Left lung (tissue), 10 donors: Measurements from ENCODE around the gene YDJC. TPM values are rescaled to one million over a fixed set of nuclear protein-coding genes. Genes with fewer than 3 reads are reported as not detected.

Source experiments
- ATAC-seq: fragments of 200-7000 bp; cut with Tn5 transposase; one replicate; pipeline ENCODE4 v1.9.1; 2020; ENCODE audit warnings: moderate library complexity
- DNase-seq, 4 donors: peaks; one replicate each; pipeline ENCODE4 v3.0.0-alpha.2; 2013 to 2020
- H3K27ac ChIP-seq, 2 donors: fragments of 200-600 bp; sonication (generic) in 1 of 2; one replicate each; pipeline versions ENCODE4 v1.5.0 to v1.8.0; 2020 to 2021
- H3K27me3 ChIP-seq, 2 donors: fragments of 200-600 bp; sonication (generic) in 1 of 2; one replicate each; pipeline versions ENCODE4 v1.5.0 to v1.8.0; 2020 to 2021
- H3K36me3 ChIP-seq, 2 donors: fragments of 200-600 bp; sonication (generic) in 1 of 2; one replicate each; pipeline versions ENCODE4 v1.5.0 to v1.8.0; 2020 to 2021
- H3K4me1 ChIP-seq, 2 donors: fragments of 200-600 bp; one replicate each; pipeline ENCODE4 v1.8.0; 2021
- H3K4me3 ChIP-seq, 2 donors: fragments of 200-600 bp; sonication (generic) in 1 of 2; one replicate each; pipeline versions ENCODE4 v1.5.0 to v1.8.0; 2020 to 2021; ENCODE audit warnings: mild to moderate bottlenecking in 1 of 2
- H3K9me3 ChIP-seq, 2 donors: fragments of 200-600 bp; sonication (generic) in 1 of 2; one replicate each; pipeline versions ENCODE4 v1.5.0 to v1.8.0; 2020 to 2021
- intact Hi-C, 2 donors: fragments of 100-400 bp; cut with DNase I; formaldehyde crosslinking; loops; one replicate each; pipeline versions ENCODE4 v1.11.2 to v1.14.2; 2022
- polyA plus RNA-seq, 6 donors: library from polyadenylated mRNA; unstranded; fragments of 120-200 nt; gene quantifications; one replicate each; pipeline ENCODE4 v1.2.1, GENCODE V29; 2013; ENCODE audit not compliant: insufficient read length in 6 of 6
- total RNA-seq, 2 donors: library from RNA; stranded (reverse); fragmentation: NEBNext Ultra II Directional; extraction: Animal tissue kit (Norgen Biotek cat#: 25700); gene quantifications; one replicate each; pipeline ENCODE4 v1.2.1, GENCODE V29; 2021
- TF ChIP-seq, protein P1 (sequence below), 2 donors: fragments of 200-600 bp; sonication (generic) in 1 of 2; IDR thresholded peaks; one replicate each; pipeline versions ENCODE4 v1.5.0 to v1.8.0; 2021; ENCODE audit warnings: antibody characterized with exemption in 2 of 2
- donor health status: DM: no; HTN: yes; CAD: no.
- donor health status: DM: no; HTN: no; CAD: no.

Gene YDJC
- total and polyA plus RNA-seq, 8 donors: 6.2 to 17.2 (median 10.6) TPM

- Histone ChIP-seq H3K4me3 (peak overlapping the region; percentile 77 to 84), H3K9me3 (no peaks in the 10 kb centered on the region), H3K36me3 (peaks cover 0 to 10% of the 10 kb centered on the region in 2 donors), H3K4me1 (peaks cover 0 to 21% of the 10 kb centered on the region in 2 donors), H3K27ac (peak overlapping the region; percentile 90 to 97), H3K27me3 (no peaks in the 10 kb centered on the region)
- ATAC-seq (no peak), DNase-seq (no peak)
- TF ChIP-seq, protein P1, sequence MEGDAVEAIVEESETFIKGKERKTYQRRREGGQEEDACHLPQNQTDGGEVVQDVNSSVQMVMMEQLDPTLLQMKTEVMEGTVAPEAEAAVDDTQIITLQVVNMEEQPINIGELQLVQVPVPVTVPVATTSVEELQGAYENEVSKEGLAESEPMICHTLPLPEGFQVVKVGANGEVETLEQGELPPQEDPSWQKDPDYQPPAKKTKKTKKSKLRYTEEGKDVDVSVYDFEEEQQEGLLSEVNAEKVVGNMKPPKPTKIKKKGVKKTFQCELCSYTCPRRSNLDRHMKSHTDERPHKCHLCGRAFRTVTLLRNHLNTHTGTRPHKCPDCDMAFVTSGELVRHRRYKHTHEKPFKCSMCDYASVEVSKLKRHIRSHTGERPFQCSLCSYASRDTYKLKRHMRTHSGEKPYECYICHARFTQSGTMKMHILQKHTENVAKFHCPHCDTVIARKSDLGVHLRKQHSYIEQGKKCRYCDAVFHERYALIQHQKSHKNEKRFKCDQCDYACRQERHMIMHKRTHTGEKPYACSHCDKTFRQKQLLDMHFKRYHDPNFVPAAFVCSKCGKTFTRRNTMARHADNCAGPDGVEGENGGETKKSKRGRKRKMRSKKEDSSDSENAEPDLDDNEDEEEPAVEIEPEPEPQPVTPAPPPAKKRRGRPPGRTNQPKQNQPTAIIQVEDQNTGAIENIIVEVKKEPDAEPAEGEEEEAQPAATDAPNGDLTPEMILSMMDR (IDR thresholded peaks at IDR 0.05): no peak
- intact Hi-C loops: no loop called here
Measured at GRCh38 chr22:21665047-21665851, 35.4 kb upstream of the YDJC start.

DNA sequence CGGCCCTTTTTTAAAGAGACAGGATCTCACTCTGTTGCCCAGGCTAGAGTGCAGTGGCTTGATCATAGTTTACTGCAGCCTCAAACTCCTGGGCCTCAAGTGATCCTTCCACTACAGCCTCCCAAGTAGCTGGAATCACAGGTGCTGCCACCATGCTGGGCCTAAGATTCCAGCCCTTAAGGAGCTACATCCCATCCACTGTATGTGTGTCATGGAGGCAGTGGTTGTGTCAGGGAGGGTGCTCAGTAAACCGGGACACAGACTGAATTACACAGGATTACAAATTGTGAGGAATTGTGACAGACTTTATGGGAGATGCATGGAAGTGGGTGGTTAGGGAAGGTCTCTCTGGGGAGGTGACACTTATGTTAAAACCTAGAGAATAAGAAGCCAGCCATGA, 33.9 kb upstream of the YDJC start:
- Histone ChIP-seq H3K27ac (no peak overlapping the region), H3K4me3 (no peak overlapping the region), H3K9me3 (no peaks in the 10 kb centered on the region), H3K27me3 (no peaks in the 10 kb centered on the region), H3K4me1 (peaks cover 0 to 21% of the 10 kb centered on the region in 2 donors), H3K36me3 (no peaks in the 10 kb centered on the region)
- DNase-seq (no peak), ATAC-seq (no peak)
- intact Hi-C loops: no loop called here
- TF ChIP-seq, protein P1 (IDR thresholded peaks at IDR 0.05): no peak

DNA sequence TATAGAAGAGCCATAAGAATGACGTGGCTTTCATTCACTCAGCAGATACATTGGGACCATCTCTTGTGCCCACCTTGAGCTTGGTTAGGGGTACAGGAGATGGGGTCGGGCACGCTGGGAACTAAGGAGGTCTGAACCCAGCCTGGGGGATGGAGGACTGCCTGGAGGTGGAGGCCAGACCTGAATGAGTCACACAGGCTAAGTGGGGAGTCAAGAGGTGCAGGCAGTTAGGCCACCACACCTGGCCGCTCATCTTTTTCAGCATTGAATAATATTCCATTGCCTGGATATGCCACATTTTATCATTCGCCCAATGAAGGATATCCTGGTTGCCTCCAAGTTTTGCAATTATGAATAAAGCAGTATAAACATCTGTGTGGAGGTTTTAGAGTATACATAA, 32.2 kb upstream of the YDJC start:
- Histone ChIP-seq H3K4me3 (no peak overlapping the region), H3K36me3 (no peaks in the 10 kb centered on the region), H3K27ac (no peak overlapping the region), H3K27me3 (peaks cover 0 to 4% of the 10 kb centered on the region in 2 donors), H3K4me1 (peaks cover 6 to 24% of the 10 kb centered on the region in 2 donors), H3K9me3 (no peaks in the 10 kb centered on the region)
- DNase-seq (no peak), ATAC-seq (no peak)
- intact Hi-C loops: no loop called here
- TF ChIP-seq, protein P1 (IDR thresholded peaks at IDR 0.05): no peak

GRCh38 chr22:21660904-21661303, 31.1 kb upstream of the YDJC start:
- TF ChIP-seq, protein P1 (IDR thresholded peaks at IDR 0.05): no peak
- intact Hi-C loops: no loop called here

DNA sequence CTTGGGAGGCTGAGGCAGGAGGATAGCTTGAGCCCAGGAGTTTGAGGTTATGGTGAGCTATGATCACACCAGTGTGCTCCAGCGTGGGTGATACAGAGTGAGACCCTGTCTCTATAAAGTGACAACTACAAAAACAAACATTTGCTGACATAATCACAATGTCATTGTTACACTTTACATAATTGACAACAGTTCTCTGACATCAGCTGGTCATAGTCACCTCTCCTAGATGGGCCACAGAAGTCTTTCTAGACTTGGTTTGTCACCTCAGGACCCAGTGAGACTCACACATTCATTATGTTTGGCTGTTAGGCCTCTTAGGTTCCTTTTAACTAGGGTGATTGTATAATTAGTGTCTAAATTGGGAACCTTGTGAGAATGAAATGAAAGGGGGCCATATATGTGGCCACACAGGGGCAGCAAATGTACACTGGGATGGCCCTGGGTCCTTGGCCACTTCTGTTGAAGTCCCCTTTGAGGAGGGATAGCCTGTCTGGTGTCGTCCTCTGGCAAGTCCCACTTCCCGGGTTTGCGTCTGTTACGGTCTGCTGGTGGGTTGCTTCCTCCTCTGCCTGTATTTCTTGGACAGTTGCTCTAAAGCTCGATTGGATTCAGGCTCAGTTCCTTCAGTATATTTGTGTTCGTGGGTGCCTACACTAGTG, 30.2 kb upstream of the YDJC start:
- no peaks in the 10 kb centered on the region for H3K9me3 ChIP-seq
- no peak overlapping the region for H3K4me3 ChIP-seq
- TF ChIP-seq, protein P1 (IDR thresholded peaks at IDR 0.05): no peak
- H3K27me3 ChIP-seq: peaks cover 0 to 4% of the 10 kb centered on the region in 2 donors
- no peaks in the 10 kb centered on the region for H3K36me3 ChIP-seq
- H3K27ac ChIP-seq: no peak overlapping the region
- intact Hi-C loops: no loop called here
- ATAC-seq (no peak), DNase-seq (no peak)
- H3K4me1 ChIP-seq: peaks cover 6 to 18% of the 10 kb centered on the region in 2 donors

More at GRCh38 chr22:21660904-21661303, 31.1 kb upstream of the YDJC start:
- DNase-seq (no peak), ATAC-seq (no peak)
- no peaks in the 10 kb centered on the region for H3K9me3 ChIP-seq
- H3K36me3 ChIP-seq: no peaks in the 10 kb centered on the region
- H3K4me1 ChIP-seq: peaks cover 6 to 24% of the 10 kb centered on the region in 2 donors
- no peak overlapping the region for H3K27ac ChIP-seq
- H3K4me3 ChIP-seq: no peak overlapping the region
- H3K27me3 ChIP-seq: peaks cover 0 to 4% of the 10 kb centered on the region in 2 donors
